Stimulated activated CD8-positive, alpha-beta memory T cell treated with anti-CD3 and anti-CD28 coated beads, Interleukin-15, amount 100 ng/mL, for 48 hours (primary cell): ENCODE measurements around the gene GLS2.
"Not testable (repeated sequence)": the region's sequence is repeated elsewhere in the genome, so short reads cannot be mapped to it uniquely, and the experiment has no call there.

Experiments used
- DNase-seq, 2 donors: peaks; one replicate each; pipeline ENCODE4 v3.0.0-alpha.2; 2020; ENCODE audit warnings: low read depth in 2 of 2

Gene GLS2

GRCh38 chr12:56488041-56488955 lies at the start of gene GLS2:
Gene GLS2, minus strand, starts transcription at chr12:56488161. Its CDS starts 43 bp downstream, at chr12:56488118.
- peak; percentile 43 to 64 for DNase-seq

DNA sequence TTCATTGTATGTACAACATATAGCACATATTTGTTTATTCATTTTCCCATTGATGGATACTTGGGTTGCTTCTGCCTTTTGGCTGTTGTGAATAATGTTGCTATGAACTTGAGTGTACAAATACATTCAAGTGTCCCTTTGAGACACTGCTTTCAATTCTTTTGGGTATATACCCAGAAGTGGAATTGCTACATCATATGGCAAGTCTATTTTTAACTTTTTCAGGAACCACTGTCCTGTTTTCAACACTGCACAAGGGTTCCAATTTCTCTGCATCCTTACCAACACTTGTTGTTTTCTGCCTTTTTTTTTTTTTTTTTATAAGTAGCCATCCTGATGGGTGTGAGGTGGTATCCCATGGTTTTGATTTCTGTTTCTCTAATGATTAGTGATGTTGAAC lies 49.6 kb upstream of the GLS2 start:
- DNase-seq = no peak

- DNase-seq = no peak
These were observed 42.6 kb upstream of the GLS2 start for GRCh38 chr12:56530390-56531055.

- no peak for DNase-seq
These were observed 41.7 kb upstream of the GLS2 start for GRCh38 chr12:56529656-56530055.

DNA sequence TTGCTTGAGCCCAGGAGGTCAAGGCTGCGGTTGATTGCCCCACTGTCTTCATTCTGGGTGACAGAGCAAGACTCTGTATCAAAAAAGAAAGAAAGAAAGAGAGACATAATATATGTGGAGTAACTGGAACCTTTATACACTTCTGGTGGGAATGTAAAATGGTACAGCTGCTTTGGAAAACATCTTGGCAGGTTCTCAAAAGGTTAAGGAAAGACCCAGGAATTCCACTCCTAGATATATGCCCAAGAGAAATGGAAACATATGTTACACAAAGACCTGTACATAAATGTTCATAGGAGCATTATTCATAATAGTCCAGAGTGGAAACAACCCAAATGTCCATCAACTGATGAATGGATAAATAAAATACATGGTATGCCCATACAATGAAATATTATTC lies 40.9 kb upstream of the GLS2 start:
- no peak for DNase-seq

DNA sequence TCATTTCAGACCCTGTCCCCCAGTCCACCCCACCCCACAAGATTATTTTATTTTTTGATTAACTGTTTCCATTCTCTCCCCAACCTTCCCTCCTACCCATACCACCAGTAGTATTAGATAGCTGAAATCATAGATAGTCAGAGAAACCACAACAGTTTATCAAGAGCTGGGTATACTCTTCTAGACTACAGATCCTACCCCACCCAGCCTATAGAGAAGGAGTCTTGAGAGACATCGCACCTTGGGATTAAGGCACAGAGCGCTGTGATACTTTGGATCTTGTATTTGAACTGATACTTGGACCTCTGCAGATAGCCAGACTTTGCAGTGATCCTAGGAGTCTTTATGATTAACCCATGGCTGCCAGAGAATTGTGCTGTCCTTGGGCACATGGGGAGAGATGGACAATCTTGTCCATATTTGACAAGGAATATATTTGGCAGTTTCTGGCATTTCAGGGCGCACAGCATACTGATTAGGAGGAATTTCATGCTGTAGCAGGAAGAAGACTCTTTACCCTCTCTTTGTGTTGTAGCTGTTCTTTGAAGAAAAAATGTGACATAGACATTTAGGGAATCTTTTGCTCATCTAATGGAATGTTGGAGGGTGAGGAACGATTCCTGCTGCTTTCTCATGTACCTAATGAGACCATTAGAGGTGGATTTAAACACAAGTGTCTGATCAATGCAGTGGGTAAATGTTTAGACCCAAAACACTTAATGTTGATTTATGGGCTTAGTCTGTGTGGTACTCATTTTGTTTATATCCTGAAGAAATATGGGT lies 34.6 kb upstream of the GLS2 start:
- DNase-seq = no peak

DNA sequence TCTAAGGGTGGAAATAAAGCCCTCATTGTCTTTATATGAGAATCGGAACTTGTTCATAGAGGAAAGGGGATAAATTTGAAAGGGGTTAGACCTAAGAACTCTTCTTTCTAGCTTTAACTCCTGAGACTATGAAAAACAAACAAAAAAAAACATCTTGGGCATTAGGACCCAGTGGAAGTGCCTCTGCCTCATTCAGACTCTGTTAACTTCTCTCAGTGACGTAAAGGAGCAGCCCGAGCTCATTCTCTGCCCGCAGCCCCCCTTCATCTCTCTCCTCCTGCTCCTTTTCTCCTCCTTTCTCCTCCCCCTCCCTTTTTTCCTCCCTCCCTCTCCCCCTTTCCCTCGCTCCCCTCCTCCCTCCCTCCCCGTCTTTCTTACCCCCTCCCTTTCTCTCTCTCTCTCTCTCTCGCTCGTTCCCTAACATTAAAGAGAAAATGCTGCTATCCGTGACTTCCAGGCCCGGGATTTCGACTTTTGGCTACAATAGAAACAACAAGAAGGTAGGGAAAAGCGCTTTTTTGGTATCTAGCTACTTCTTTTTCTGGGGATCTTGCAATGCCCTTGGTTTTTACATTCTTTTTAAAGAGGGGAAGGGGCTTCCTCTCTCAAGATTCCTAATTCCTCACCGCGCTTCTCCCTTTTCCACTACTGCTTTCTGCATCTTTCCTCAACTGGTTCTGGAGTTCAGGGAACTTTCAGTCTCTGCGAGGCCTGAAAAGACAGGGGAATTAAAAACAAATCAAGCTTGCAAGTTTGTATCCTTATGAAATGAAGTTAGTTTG lies 33.8 kb upstream of the GLS2 start, which contains the start of gene RBMS2:
RBMS2 (plus strand) TSS at position 231 of the 782 bp plus-strand sequence; CDS start at position 435, 204 bp downstream.
- peak in 1 of 2 donors; percentile 6 for DNase-seq

DNA sequence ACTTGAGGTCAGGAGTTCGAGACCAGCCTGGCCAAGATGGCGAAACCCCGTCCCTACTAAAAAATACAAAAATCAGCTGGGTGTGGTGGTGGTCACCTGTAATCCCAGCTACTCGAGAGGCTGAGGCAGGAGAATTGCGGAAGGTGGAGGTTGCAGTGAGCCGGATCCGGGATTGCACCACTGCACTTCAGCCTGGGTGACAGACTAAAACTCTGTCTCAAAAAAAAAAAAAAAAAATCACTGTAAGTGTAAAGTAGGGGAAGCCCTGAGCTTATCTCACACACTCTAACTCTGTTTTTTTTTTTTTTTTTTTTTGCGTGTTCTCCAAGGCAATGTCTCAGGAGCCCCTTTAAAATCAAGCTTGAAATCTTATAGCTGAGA lies 33.2 kb upstream of the GLS2 start:
- no peak for DNase-seq

DNA sequence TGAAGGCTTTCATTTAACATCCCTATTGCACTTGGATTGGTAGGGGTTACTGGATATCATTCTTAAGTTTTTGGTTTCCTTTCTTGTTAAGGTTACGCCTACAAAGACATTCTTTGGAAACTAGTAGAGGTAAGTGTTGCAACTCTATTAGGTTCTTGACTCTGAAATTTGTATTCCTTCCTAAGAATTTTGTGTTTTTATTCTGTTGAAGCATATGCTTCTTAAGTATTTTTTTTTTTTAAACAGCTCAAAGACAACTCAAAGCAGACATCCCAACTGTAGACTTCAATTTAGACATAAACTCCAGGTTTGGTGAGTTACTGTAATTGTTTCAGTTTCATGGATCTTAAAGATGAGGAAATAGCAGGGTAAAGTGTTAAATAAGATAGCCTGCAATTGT lies 32.5 kb upstream of the GLS2 start:
- DNase-seq = no peak

DNA sequence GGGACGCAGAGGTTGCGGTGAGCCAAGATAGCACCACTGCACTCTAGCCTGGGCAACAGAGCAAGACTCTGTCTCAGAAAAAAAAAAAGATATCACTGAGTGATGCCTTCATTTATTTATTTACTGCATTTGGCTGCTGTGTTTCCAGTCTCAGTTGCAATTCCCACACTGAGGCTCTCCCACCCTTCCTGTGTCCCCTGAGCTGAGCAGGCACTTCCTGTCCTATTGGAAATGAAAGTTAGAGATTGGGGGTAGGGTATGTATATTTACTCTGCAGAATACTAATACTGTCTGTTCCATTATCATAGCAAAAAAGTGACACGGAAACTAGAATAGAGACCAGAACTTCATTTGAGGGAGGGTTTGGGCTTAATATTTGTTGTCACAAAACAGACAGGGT lies 32.1 kb upstream of the GLS2 start:
- no peak for DNase-seq

DNA sequence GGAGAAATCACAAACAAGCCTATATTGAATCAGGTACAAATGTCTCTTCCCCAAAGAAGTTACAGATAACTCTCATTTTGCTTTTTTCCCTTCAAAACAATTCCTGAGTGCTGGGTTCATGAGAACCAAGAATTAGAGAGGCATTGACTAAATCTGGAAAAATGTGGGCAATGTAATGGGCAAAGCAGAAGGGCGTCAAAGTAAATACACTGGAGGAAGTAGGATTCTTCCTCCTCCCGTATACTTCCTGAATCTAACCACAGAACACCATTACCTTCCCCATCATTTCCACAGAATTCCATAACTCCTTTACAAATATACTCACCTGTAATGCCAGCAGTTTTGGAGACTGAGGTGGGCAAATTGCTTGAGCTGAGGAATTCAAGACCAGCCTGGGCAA lies 30.6 kb upstream of the GLS2 start:
- no peak for DNase-seq

GRCh38 chr12:56517854-56518253 lies 29.9 kb upstream of the GLS2 start:
- no peak for DNase-seq

DNA sequence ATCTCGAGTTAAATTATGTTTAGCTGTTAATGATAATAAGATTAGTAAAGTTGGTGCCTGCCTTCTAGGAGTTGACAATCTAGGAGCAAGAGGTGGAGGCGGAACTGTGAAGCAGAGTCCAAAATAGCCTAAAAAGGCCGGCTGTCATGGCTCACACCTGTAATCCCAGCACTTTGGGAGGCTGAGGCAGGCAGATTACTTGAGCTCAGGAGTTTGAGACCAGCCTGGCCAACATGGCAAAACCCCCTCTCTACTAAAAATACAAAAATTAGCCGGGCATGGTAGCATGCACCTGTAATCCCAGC lies 26.0 kb upstream of the GLS2 start:
- DNase-seq = not testable (repeated sequence)

- DNase-seq = no peak
These were observed 22.8 kb upstream of the GLS2 start for GRCh38 chr12:56510786-56511185.

GRCh38 chr12:56499879-56500278 lies 11.9 kb upstream of the GLS2 start:
- not testable (repeated sequence) for DNase-seq

GRCh38 chr12:56499452-56499851 lies 11.5 kb upstream of the GLS2 start:
- DNase-seq = not testable (repeated sequence)

GRCh38 chr12:56498126-56498902 lies 10.4 kb upstream of the GLS2 start:
- not testable (repeated sequence) for DNase-seq

DNA sequence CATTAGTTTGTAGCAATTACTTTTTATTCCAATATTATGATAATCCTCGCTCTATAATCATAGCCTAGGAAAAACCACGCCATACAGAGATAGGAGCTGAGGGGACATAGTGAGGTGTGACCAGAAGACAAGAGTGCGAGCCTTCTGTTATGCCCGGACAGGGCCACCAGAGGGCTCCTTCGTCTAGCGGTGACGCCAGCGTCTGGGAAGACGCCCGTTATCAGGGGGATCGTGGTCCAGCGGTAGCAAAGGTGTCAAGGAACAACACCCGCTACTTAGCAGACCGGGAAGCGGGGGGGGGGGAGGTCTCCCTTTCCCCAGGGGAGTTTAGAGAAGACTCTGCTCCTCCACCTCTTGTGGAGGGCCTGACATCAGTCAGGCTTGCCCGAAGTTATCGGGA lies 8.7 kb upstream of the GLS2 start:
- peak; percentile 39 for DNase-seq

DNA sequence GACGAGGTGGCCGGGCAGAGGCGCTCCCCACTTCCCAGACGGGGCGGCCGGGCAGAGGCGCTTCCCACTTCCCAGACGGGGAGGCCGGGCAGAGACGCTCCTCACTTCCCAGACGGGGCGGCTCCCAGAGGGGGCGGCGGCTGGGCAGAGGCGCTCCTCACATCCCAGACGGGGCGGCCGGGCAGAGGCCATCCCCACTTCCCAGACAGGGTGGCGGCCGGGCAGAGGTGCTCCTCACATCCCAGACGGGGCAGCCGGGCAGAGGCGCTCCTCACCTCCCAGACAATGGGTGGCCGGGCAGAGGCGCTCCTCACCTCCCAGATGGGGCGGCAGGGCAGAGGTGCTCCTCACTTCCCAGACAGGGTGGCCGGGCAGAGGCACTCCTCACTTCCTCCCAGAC lies 6.5 kb upstream of the GLS2 start:
- DNase-seq = not testable (repeated sequence)

DNA sequence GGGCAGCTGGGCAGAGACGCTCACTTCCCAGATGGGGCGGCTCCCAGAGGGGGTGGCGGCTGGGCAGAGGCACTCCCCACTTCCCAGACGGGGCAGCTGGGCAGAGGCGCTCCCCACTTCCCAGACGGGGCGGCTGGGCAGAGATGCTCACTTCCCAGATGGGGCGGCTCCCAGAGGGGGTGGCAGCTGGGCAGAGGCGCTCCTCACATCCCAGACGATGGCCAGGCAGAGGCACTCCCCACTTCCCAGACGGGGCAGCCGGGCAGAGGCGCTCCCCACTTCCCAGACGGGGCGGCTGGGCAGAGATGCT lies 6.1 kb upstream of the GLS2 start:
- not testable (repeated sequence) for DNase-seq
